Esophagus squamous epithelium (tissue), 5 donors: Measurements from ENCODE around the gene GPX8. TPM values are rescaled to one million over a fixed set of nuclear protein-coding genes. Genes with fewer than 3 reads are reported as not detected.

ENCODE experiments used
- DNase-seq: peaks from one replicate; lab custom pipeline; 2025; lab: John Stamatoyannopoulos, UW
- H3K27ac ChIP-seq, 4 donors: fragments of 200-600 bp; sonication (generic); one replicate each; pipeline ENCODE4 v1.5.1; 2016 to 2019; ENCODE audit warnings: mild to moderate bottlenecking in 1 of 4
- H3K27me3 ChIP-seq, 4 donors: fragments of 200-600 bp; sonication (generic); 1 replicate in 3 of 4; 2 replicates in 1 of 4; pipeline versions ENCODE4 v1.5.1 to v1.6.0; 2017 to 2021; ENCODE audit warnings: antibody characterized with exemption in 1 of 4
- H3K36me3 ChIP-seq, 3 donors: fragments of 200-600 bp; sonication (generic); one replicate each; pipeline ENCODE4 v1.5.1; 2016 to 2019
- H3K4me1 ChIP-seq, 3 donors: fragments of 200-600 bp; sonication (generic); one replicate each; pipeline ENCODE4 v1.5.1; 2017 to 2019
- H3K4me3 ChIP-seq, 4 donors: fragments of 200-600 bp; sonication (generic); 1 replicate in 3 of 4; 2 replicates in 1 of 4; pipeline ENCODE4 v1.5.1; 2016 to 2019; ENCODE audit warnings: mild to moderate bottlenecking in 2 of 4, moderate library complexity in 1 of 4
- H3K9me3 ChIP-seq, 3 donors: fragments of 200-600 bp; sonication (generic); one replicate each; pipeline ENCODE4 v1.5.1; 2016 to 2019
- POLR2A ChIP-seq, 4 donors: fragments of 450-650 bp; IDR thresholded peaks; one replicate each; pipeline ENCODE4 v1.6.1; 2017; ENCODE audit warnings: antibody characterized with exemption in 4 of 4, mild to moderate bottlenecking in 4 of 4, moderate library complexity in 3 of 4
- WGBS, 2 donors: methylation state at CpG; one replicate each; pipeline ENCODE4 v1.1.5; 2018; 5-methylcytosine and 5-hydroxymethylcytosine counted together
- intact Hi-C: fragments of 100-400 bp; cut with DNase I; formaldehyde crosslinking; loops from one replicate; pipeline ENCODE4 v1.15.0; 2022
- small RNA-seq, 4 donors: library from RNA; depleted of rRNA; stranded (forward); fragments of <200 nt; gene quantifications; one replicate each; pipeline ENCODE3, GENCODE V24; 2016
- total RNA-seq, 4 donors: library from RNA; depleted of rRNA; stranded (reverse); fragments of >200 nt; gene quantifications; one replicate each; pipeline ENCODE4 v1.1.0, GENCODE V29; 2016
- TF ChIP-seq, protein P1 (sequence below), 6 experiments: fragments of 450-650 bp in 4 of 6; fragments of 200-600 bp in 2 of 6; sonication (generic) in 2 of 6; IDR thresholded peaks; one replicate each; pipeline ENCODE4 v1.5.1; 2016 to 2019; ENCODE audit warnings: antibody characterized with exemption in 6 of 6, mild to moderate bottlenecking in 4 of 6, moderate library complexity in 4 of 6
- donor health status: DM: yes; HTN: yes; CAD: no.

Gene GPX8
- total RNA-seq, 4 donors from 2014 or later: 0.45 to 8.7 (median 7.3) TPM

DNA sequence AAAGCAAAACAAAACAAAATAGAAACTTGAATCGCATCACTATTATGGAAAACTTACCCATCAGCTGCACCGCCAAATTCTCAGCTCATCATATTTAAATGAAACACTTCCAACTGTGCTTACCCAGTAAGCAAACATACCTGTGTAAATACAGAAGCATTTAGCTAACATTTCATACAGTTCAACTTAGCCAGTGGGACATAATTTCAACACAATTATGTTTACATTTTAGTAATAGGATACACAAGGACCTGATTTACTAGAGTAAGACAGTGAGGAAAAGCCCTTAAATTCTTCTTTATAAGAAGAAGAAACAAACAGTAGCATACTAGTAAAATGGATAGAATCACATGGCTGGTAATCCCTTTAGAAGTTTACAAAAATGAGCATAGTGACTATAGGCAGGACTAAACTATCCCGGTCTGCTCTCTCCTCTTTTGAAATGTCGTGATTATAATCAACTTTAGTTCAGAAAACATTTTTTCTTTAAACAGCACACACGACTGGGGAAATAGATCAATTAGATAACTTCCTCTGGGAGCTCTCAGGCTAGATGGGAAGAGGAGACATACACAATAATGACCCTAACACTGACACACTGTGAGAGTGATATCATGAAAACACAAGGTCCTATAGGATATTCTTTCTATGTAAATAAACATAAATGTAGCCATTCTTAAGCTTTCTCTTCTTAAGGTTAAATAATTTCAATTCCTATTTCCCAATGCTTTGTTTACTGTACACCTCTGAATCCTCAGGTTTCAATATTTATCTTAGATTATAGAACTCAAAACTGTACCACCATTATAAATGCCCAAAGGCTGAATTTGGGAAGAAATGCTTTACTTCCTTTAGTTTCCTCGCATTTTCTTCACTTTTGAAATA lies 28.9 kb downstream of the GPX8 start:
- H3K9me3 ChIP-seq: no peaks in the 10 kb centered on the region
- 56 to 62% methylated on average over 6 of the region's 6 CpGs for WGBS, 2 donors
- H3K27me3 ChIP-seq: peaks cover 0 to 90% (median 0%) of the 10 kb centered on the region in 4 donors
- H3K4me1 ChIP-seq: no peaks in the 10 kb centered on the region
- H3K4me3 ChIP-seq: no peak overlapping the region
- TF ChIP-seq POLR2A (IDR thresholded peaks at IDR 0.05): no peak
- TF ChIP-seq, protein P1, sequence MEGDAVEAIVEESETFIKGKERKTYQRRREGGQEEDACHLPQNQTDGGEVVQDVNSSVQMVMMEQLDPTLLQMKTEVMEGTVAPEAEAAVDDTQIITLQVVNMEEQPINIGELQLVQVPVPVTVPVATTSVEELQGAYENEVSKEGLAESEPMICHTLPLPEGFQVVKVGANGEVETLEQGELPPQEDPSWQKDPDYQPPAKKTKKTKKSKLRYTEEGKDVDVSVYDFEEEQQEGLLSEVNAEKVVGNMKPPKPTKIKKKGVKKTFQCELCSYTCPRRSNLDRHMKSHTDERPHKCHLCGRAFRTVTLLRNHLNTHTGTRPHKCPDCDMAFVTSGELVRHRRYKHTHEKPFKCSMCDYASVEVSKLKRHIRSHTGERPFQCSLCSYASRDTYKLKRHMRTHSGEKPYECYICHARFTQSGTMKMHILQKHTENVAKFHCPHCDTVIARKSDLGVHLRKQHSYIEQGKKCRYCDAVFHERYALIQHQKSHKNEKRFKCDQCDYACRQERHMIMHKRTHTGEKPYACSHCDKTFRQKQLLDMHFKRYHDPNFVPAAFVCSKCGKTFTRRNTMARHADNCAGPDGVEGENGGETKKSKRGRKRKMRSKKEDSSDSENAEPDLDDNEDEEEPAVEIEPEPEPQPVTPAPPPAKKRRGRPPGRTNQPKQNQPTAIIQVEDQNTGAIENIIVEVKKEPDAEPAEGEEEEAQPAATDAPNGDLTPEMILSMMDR (IDR thresholded peaks at IDR 0.05): no peak
- intact Hi-C loops: no loop called here
- DNase-seq: no peak
- H3K27ac ChIP-seq: no peak overlapping the region
- H3K36me3 ChIP-seq: no peaks in the 10 kb centered on the region

DNA sequence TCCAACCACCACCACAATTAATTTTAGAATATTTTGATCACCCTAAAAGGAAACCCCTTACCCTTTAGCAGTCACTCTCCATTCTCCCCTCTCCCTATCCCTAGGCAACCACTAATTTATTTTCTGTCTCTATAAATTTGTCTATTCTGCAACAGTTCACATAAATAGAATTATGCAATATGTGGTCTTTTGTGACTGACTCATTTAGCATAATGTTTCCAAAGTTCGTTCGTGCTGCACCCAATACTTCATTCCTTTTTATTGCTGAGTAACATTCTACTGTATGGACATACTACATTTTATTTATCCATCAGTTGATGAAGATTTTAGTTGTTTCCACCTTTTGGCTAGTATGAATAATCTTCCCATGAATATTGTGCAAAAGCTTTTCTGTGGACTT lies 31.2 kb downstream of the GPX8 start:
- Histone ChIP-seq H3K4me3 (no peak overlapping the region), H3K36me3 (no peaks in the 10 kb centered on the region), H3K27ac (no peak overlapping the region), H3K4me1 (no peaks in the 10 kb centered on the region), H3K9me3 (no peaks in the 10 kb centered on the region), H3K27me3 (peaks cover 0 to 92% (median 0%) of the 10 kb centered on the region in 4 donors)
- intact Hi-C loops: no loop called here
- WGBS, 2 donors: 48 to 54% methylated on average over 2 of the region's 2 CpGs
- TF ChIP-seq, protein P1 (IDR thresholded peaks at IDR 0.05): no peak
- TF ChIP-seq POLR2A (IDR thresholded peaks at IDR 0.05): no peak
- no peak for DNase-seq

DNA sequence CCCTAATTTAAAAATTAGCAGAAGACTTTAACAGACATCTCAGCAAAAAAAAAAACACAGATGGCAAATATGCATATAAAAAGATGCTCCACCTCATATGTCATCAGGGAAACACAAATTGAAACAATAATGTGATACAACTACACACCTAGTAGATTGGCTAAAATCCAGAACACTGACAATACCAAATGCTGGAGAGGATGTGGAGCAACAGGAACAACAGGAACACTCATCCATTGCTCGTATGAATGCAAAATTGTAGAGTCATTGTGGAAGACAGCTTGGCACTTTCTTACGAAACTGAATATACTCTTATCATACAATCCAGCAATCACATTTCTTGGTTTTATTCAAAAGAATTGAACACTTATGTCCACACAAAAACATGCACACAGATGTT lies 45.0 kb downstream of the GPX8 start:
- Histone ChIP-seq H3K36me3 (no peaks in the 10 kb centered on the region), H3K27ac (no peak overlapping the region), H3K4me1 (no peaks in the 10 kb centered on the region), H3K9me3 (no peaks in the 10 kb centered on the region), H3K4me3 (no peak overlapping the region), H3K27me3 (peaks cover 0 to 39% (median 0%) of the 10 kb centered on the region in 4 donors)
- TF ChIP-seq, protein P1 (IDR thresholded peaks at IDR 0.05): no peak
- no peak for TF ChIP-seq POLR2A (IDR thresholded peaks at IDR 0.05)
- 28 to 39% methylated on average over 2 of the region's 2 CpGs for WGBS, 2 donors
- no peak for DNase-seq
- intact Hi-C loops: no loop called here

DNA sequence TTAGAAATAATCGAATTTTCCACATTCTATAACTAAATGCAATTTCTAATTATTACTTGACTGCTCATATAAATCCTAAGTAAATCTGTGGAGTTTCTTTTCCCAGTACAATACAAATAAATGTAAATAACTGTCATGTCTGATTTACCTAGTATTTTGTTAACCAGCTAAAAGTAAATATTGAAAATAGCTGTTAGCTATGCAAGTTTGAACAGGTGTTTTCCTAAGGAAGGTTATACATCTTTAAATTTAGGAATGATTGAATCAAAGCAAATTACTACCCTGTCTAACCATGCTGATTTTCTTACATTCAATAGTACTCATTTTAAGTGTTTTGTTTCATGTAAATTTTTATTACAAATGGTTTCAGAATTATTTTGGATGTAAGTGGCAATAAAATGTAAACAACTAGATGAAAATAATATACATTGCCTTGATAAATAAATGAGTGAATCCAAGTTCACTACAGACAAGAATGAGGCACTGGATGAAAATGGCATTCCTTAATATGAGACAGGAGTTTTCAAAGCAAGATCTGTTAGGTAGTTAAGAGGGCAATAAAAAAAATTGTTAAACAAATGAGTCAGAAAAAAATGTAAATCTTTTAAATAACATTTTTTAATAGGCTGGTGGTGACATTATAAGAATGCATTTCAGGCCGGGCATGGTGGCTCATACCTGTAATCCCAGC lies 51.4 kb downstream of the GPX8 start:
- H3K4me3 ChIP-seq: no peak overlapping the region
- no peaks in the 10 kb centered on the region for H3K36me3 ChIP-seq
- no peak for TF ChIP-seq POLR2A (IDR thresholded peaks at IDR 0.05)
- TF ChIP-seq, protein P1 (IDR thresholded peaks at IDR 0.05): no peak
- no peaks in the 10 kb centered on the region for H3K9me3 ChIP-seq
- peaks cover 0 to 11% (median 0%) of the 10 kb centered on the region in 4 donors for H3K27me3 ChIP-seq
- 44 to 70% methylated on average over 2 of the region's 2 CpGs for WGBS, 2 donors
- intact Hi-C loops: no loop called here
- H3K27ac ChIP-seq: no peak overlapping the region
- no peaks in the 10 kb centered on the region for H3K4me1 ChIP-seq
- no peak for DNase-seq

Small RNA genes lying within 50 kb of the gene (small RNA-seq; reads per million reads assigned to genes)
- gene MIR449A: 0 to 0.27 (median 0.15) reads per million in 4 donors
- 0 reads per million in 4 donors for gene MIR449B
- 0.07 to 0.82 (median 0.36) reads per million in 4 donors for gene MIR449C

Other genes with a start within 250 kb of the GPX8 start
- gene ESM1, start 174.6 kb upstream of the GPX8 start, total RNA-seq: under 1 TPM in 1 of 4 donors, not detected in 3; 0.95 TPM
- 1 to 10 TPM in 1 of 4 donors, under 1 TPM in 3; 0.19 to 1.9 (median 0.56) TPM for gene GZMK, start 135.9 kb upstream of the GPX8 start, total RNA-seq
- gene GZMA, start 57.5 kb upstream of the GPX8 start, total RNA-seq: 1 to 10 TPM; 2.0 to 6.7 (median 3.0) TPM
- gene CDC20B, start 13.0 kb downstream of the GPX8 start, total RNA-seq: not detected
- not detected for gene MCIDAS, start 67.1 kb downstream of the GPX8 start, total RNA-seq
- 1 to 10 TPM in 3 of 4 donors, under 1 TPM in 1; 0.95 to 1.6 (median 1.1) TPM for gene CCNO, start 73.4 kb downstream of the GPX8 start, total RNA-seq
- 10 to 100 TPM; 14.8 to 26.7 (median 26.4) TPM for gene DHX29, start 147.5 kb downstream of the GPX8 start, total RNA-seq
- 10 to 100 TPM; 63.9 to 79.3 (median 72.2) TPM for gene MTREX, start 147.8 kb downstream of the GPX8 start, total RNA-seq